K562 (cell line): ENCODE measurements around the gene FASN. TPM values are rescaled to one million over a fixed set of nuclear protein-coding genes. Genes with fewer than 3 reads are reported as not detected.

Experiments used
- ATAC-seq: fragments of 200-7000 bp; cut with Tn5 transposase; 3 replicates; pipeline ENCODE4 v1.9.1; 2020; ENCODE audit warnings: moderate library complexity
- Bru-seq: library from RNA; stranded (reverse); fragments of 400-500 nt; gene quantifications from one replicate; lab custom pipeline; 2021; lab: Mats Ljungman, UMichigan
- BruChase-seq, 2 experiments: library from RNA; stranded (reverse); fragments of 400-500 nt; gene quantifications; one replicate each; lab custom pipeline; 2021; lab: Mats Ljungman, UMichigan
- BruUV-seq: library from RNA; stranded (reverse); fragments of 400-500 nt; replicated peaks from 2 replicates; lab custom pipeline; 2021; lab: Mats Ljungman, UMichigan
- CTCF ChIA-PET: fragments of 300-600 bp; formaldehyde crosslinking; extraction: SDS; loops from one replicate; lab custom pipeline; 2021; ENCODE audit warnings: low intra/inter-chr PET ratio; lab: Yijun Ruan, JAX
- POLR2A ChIA-PET: fragments of 300-600, 350-650 bp; sonication (Branson Sonifier 250); formaldehyde crosslinking; extraction: SDS; loops from one replicate; lab custom pipeline; 2021; ENCODE audit warnings: antibody characterized with exemption, inconsistent platforms; lab: Yijun Ruan, JAX
- DNase-seq, 4 experiments: peaks; one replicate each; pipeline versions ENCODE4 v3.0.0 to v3.0.0-alpha.2; 2011 to 2018; ENCODE audit warnings: low spot score in 3 of 4, mixed read lengths in 3 of 4; ENCODE audit errors: extremely low read depth in 1 of 4
- FAIRE-seq: peaks from 2 replicates; lab custom pipeline; 2011; peaks lifted over from hg19 to GRCh38; lab: Jason Lieb, UNC
- H2AFZ ChIP-seq: 2 replicates; pipeline ENCODE4 v1.6.0; 2011; ENCODE audit warnings: low read depth, low read length, control low read depth, inconsistent platforms
- H3K27ac ChIP-seq: fragments of 200-600 bp; 3 replicates; pipeline ENCODE4 v1.8.0; 2011; ENCODE audit warnings: low read depth, mild to moderate bottlenecking, control low read depth, inconsistent platforms, low read length, moderate library complexity, mixed read lengths; ENCODE audit errors: extremely low read depth
- H3K27me3 ChIP-seq, 2 experiments: fragments of 300-600 bp in 1 of 2; 2 replicates in 1 of 2; 3 replicates in 1 of 2; pipeline versions ENCODE4 v1.6.0 to v1.8.0; 2011; ENCODE audit warnings: inconsistent platforms in 2 of 2, low read length in 2 of 2, mild to moderate bottlenecking in 1 of 2, mixed read lengths in 1 of 2, moderate library complexity in 1 of 2; ENCODE audit not compliant: control insufficient read depth in 2 of 2, insufficient read depth in 2 of 2
- H3K36me3 ChIP-seq: fragments of 300-600 bp; 3 replicates; pipeline ENCODE4 v1.8.0; 2011; ENCODE audit warnings: mild to moderate bottlenecking, low read length, inconsistent platforms; ENCODE audit not compliant: control insufficient read depth, insufficient read depth
- H3K4me1 ChIP-seq, 2 experiments: fragments of 200-600 bp in 1 of 2; replicated peaks in 1 of 2; 2 replicates in 1 of 2; 3 replicates in 1 of 2; pipeline versions ENCODE4 v1.5.1 to v1.8.0; 2011; ENCODE audit warnings: inconsistent platforms in 2 of 2, low read length in 2 of 2, mild to moderate bottlenecking in 1 of 2, mixed read lengths in 1 of 2, moderate library complexity in 1 of 2; ENCODE audit not compliant: control insufficient read depth in 2 of 2, insufficient read depth in 2 of 2
- H3K4me2 ChIP-seq: 2 replicates; pipeline ENCODE4 v1.6.1; 2011; ENCODE audit warnings: low read length, control low read depth, inconsistent platforms, mixed read lengths; ENCODE audit not compliant: insufficient read depth
- H3K4me3 ChIP-seq: fragments of 200-600 bp; sonication (generic), shearing (Covaris generic); 2 replicates; pipeline ENCODE4 v1.5.1; 2016; ENCODE audit warnings: control low read depth, inconsistent platforms
- H3K79me2 ChIP-seq: fragments of 200-600 bp; 3 replicates; pipeline ENCODE4 v1.8.0; 2011; ENCODE audit warnings: low read length, inconsistent platforms; ENCODE audit not compliant: control insufficient read depth, insufficient read depth
- H3K9ac ChIP-seq, 2 experiments: 2 replicates each; pipeline versions ENCODE4 v1.6.0 to v1.6.1; 2011; ENCODE audit warnings: low read depth in 2 of 2, low read length in 2 of 2, control low read depth in 1 of 2, inconsistent platforms in 1 of 2, mild to moderate bottlenecking in 1 of 2, mixed read lengths in 1 of 2; ENCODE audit not compliant: insufficient read depth in 1 of 2
- H3K9me1 ChIP-seq: one replicate; pipeline ENCODE4 v1.6.0; 2011; ENCODE audit warnings: inconsistent platforms, mild to moderate bottlenecking, low read length, moderate library complexity; ENCODE audit not compliant: control insufficient read depth, insufficient read depth
- H3K9me3 ChIP-seq: replicated peaks from 2 replicates; pipeline ENCODE4 v1.5.1; 2011; ENCODE audit warnings: low read depth, low read length, inconsistent platforms; ENCODE audit not compliant: control insufficient read depth, insufficient read depth
- H4K20me1 ChIP-seq: replicated peaks from 2 replicates; pipeline ENCODE4 v1.6.1; 2011; ENCODE audit warnings: low read length, inconsistent platforms, mixed read lengths; ENCODE audit not compliant: control insufficient read depth, insufficient read depth
- ATF1 ChIP-seq, 2 experiments: fragments of 450-650 bp in 1 of 2; IDR thresholded peaks; 2 replicates each; pipeline ENCODE4 v1.6.1; 2016; ENCODE audit warnings: missing compliant biosample characterization in 1 of 2, missing genetic modification characterization in 1 of 2
- CHCHD3 ChIP-seq: fragments of 250-450 bp; sonication (Bioruptor Pico); IDR thresholded peaks from 2 replicates; pipeline ENCODE4 v2.1.2; 2022; ENCODE audit warnings: mild to moderate bottlenecking
- CTBP1 ChIP-seq: fragments of 450-650 bp; IDR thresholded peaks from 2 replicates; pipeline ENCODE4 v1.6.1; 2016; ENCODE audit warnings: borderline replicate concordance
- HSF4 ChIP-seq: fragments of 250-450 bp; sonication (Bioruptor Pico); IDR thresholded peaks from 2 replicates; pipeline ENCODE4 v2.1.2; 2022; ENCODE audit warnings: mild to moderate bottlenecking, moderate library complexity, borderline replicate concordance
- SAFB ChIP-seq: fragments of 200-400 bp; formaldehyde crosslinking; IDR thresholded peaks from 2 replicates; pipeline ENCODE4 v1.6.1; 2017; ENCODE audit warnings: low read depth, low read length, borderline replicate concordance
- SMAD1 ChIP-seq: fragments of 150-350 bp; IDR thresholded peaks from 2 replicates; pipeline ENCODE4 v1.6.1; 2014; ENCODE audit warnings: low read length, low read depth; ENCODE audit not compliant: partially characterized antibody
- SP1 ChIP-seq: sonication (generic); formaldehyde crosslinking; IDR thresholded peaks from 2 replicates; pipeline ENCODE4 v1.8.1; 2022; ENCODE audit warnings: mild to moderate bottlenecking, missing genetic modification reagents
- ZNF174 ChIP-seq: fragments of 250-450 bp; sonication (Bioruptor Pico); IDR thresholded peaks from 2 replicates; pipeline ENCODE4 v1.4.0; 2020; ENCODE audit warnings: mild to moderate bottlenecking
- WGBS: fragments of 100-300 bp; shearing (Covaris generic); methylation state at CpG from one replicate; pipeline ENCODE4 v1.1.6; 2016; ENCODE audit warnings: low coverage, mixed read lengths; ENCODE audit not compliant: insufficient coverage; ENCODE audit errors: missing lambda C conversion rate; 5-methylcytosine and 5-hydroxymethylcytosine counted together
- in situ Hi-C: fragments of 300-500 bp; cut with MboI; formaldehyde crosslinking; loops from 4 replicates; pipeline ENCODE4 v1.15.0; 2018; ENCODE audit warnings: inconsistent platforms, mixed read lengths
- intact Hi-C: fragments of 100-400 bp; cut with micrococcal nuclease; formaldehyde crosslinking; loops from 2 replicates; pipeline ENCODE4 v1.14.2; 2022
- long read RNA-seq, 3 experiments: library from polyadenylated mRNA in 2 of 3; library from RNA in 1 of 3; unstranded in 2 of 3; stranded (forward) in 1 of 3; transcript quantifications; one replicate each; pipeline ENCODE4 v2.0.0, GENCODE V29; 2019 to 2022
- polyA minus RNA-seq, 3 experiments: library from RNA; depleted of rRNA, polyadenylated mRNA; stranded (reverse); fragments of >200 nt; gene quantifications; 2 replicates each; pipeline ENCODE4 v1.2.3, GENCODE V29; 2011
- polyA plus RNA-seq, 8 experiments: library from polyadenylated mRNA; depleted of rRNA in 4 of 8; stranded (reverse) in 5 of 8; unstranded in 3 of 8; fragments of >200 nt; fragmentation: Nextera tagmentation in 2 of 8; fragmentation: Illumina TruSeq in 1 of 8; extraction: Ambion mirVana in 2 of 8; extraction: Trizol in 1 of 8; gene quantifications; 2 replicates each; pipeline versions ENCODE4 v1.2.1 to v1.2.3, GENCODE V29; 2011 to 2014; ENCODE audit warnings: inconsistent platforms in 1 of 8, missing spikeins in 1 of 8
- total RNA-seq, 7 experiments: library from RNA; depleted of rRNA in 6 of 7; stranded (reverse); fragments of >200 nt in 6 of 7; fragmentation: Illumina TruSeq in 2 of 7; extraction: Trizol in 2 of 7; gene quantifications; 2 replicates each; pipeline versions ENCODE4 v1.2.1 to v1.2.3, GENCODE V29; 2011 to 2021; ENCODE audit warnings: low replicate concordance in 1 of 7
- TF ChIP-seq, protein P1 (sequence below): fragments of 250-450 bp; sonication (Bioruptor Pico); IDR thresholded peaks from 2 replicates; pipeline ENCODE4 v1.8.0; 2021; ENCODE audit warnings: mild to moderate bottlenecking, moderate library complexity
- TF ChIP-seq, protein P2 (sequence below): fragments of 450-650 bp; formaldehyde crosslinking; IDR thresholded peaks from 2 replicates; pipeline ENCODE4 v1.4.0; 2020; ENCODE audit warnings: mild to moderate bottlenecking, moderate library complexity
- TF ChIP-seq, protein P3 (sequence below): fragments of 250-450 bp; sonication (Bioruptor Pico); IDR thresholded peaks from 2 replicates; pipeline ENCODE4 v1.8.0; 2021; ENCODE audit warnings: borderline replicate concordance, mild to moderate bottlenecking, moderate library complexity; ENCODE audit not compliant: poor library complexity, severe bottlenecking

The FASN gene
- 343 and 1,124 TPM in 2 replicates for total RNA-seq (2011; cell fraction: chromatin; rRNA removed; ENCODE audit: low replicate concordance)
- 877 TPM in 2 replicates for total RNA-seq (2011; cell fraction: nucleolus; rRNA removed)
- total RNA-seq (2011; cell fraction: nucleoplasm; rRNA removed) = 433 and 475 TPM in 2 replicates
- total RNA-seq (2014; rRNA removed) (214 and 239 TPM in 2 replicates), total RNA-seq (2014; rRNA removed; fragmentation: Illumina TruSeq; extraction: Trizol) (11.2 and 13.9 TPM in 2 replicates), total RNA-seq (2015; rRNA removed; fragmentation: Illumina TruSeq; extraction: Trizol) (50.9 and 61.1 TPM in 2 replicates), total RNA-seq (2021) (605 and 663 TPM in 2 replicates), polyA plus RNA-seq (2011; rRNA removed) (49.8 and 133 TPM in 2 replicates), polyA plus RNA-seq (2014; fragmentation: Illumina TruSeq; extraction: Trizol) (49.9 and 181 TPM in 2 replicates), polyA plus RNA-seq (2014; fragmentation: Nextera tagmentation; extraction: Ambion mirVana) (under 1 TPM; 0.15 to 0.20 TPM), polyA plus RNA-seq (2014; rRNA removed) (157 and 181 TPM in 2 replicates), polyA minus RNA-seq (2011; rRNA and poly(A)+ RNA removed) (59.1 and 70.2 TPM in 2 replicates), Bru-seq, nascent RNA (percentile 89 among the genes with signal in this experiment), BruChase-seq, experiment 1, labeled RNA remaining after a 2-hour chase (percentile 79 among the genes with signal in this experiment), BruChase-seq, experiment 2, labeled RNA remaining after a 6-hour chase (percentile 93 among the genes with signal in this experiment)
- polyA plus RNA-seq (2011; cell fraction: cytosol; rRNA removed) = 159 and 260 TPM in 2 replicates
- 627 and 766 TPM in 2 replicates for polyA plus RNA-seq (2011; cell fraction: nucleus; rRNA removed)
- 153 and 283 TPM in 2 replicates for polyA plus RNA-seq (2012)
- 455 and 1,011 TPM in 2 replicates for polyA minus RNA-seq (2011; cell fraction: cytosol; rRNA and poly(A)+ RNA removed)
- 200 and 251 TPM in 2 replicates for polyA minus RNA-seq (2011; cell fraction: nucleus; rRNA and poly(A)+ RNA removed)
- long read RNA-seq, experiment 1, full-length matches to known transcripts = 17 of 404 reads
- long read RNA-seq, experiment 1, partial matches to known transcripts = 132 of 404 reads
- long read RNA-seq, experiment 1, other reads (novel, unspliced or antisense) = 255 of 404 reads
- long read RNA-seq, experiment 2, full-length matches to known transcripts = 83 of 551 reads
- long read RNA-seq, experiment 2, partial matches to known transcripts = 358 of 551 reads
- long read RNA-seq, experiment 2, other reads (novel, unspliced or antisense) = 110 of 551 reads
- long read RNA-seq, experiment 3, transcript FASN-205 (2 exons, 857 nt) = major isoform, 5 of 25 reads
- long read RNA-seq, experiment 3, partial matches to known transcripts = 14 of 25 reads
- long read RNA-seq, experiment 3, other reads (novel, unspliced or antisense) = 5 of 25 reads

DNA sequence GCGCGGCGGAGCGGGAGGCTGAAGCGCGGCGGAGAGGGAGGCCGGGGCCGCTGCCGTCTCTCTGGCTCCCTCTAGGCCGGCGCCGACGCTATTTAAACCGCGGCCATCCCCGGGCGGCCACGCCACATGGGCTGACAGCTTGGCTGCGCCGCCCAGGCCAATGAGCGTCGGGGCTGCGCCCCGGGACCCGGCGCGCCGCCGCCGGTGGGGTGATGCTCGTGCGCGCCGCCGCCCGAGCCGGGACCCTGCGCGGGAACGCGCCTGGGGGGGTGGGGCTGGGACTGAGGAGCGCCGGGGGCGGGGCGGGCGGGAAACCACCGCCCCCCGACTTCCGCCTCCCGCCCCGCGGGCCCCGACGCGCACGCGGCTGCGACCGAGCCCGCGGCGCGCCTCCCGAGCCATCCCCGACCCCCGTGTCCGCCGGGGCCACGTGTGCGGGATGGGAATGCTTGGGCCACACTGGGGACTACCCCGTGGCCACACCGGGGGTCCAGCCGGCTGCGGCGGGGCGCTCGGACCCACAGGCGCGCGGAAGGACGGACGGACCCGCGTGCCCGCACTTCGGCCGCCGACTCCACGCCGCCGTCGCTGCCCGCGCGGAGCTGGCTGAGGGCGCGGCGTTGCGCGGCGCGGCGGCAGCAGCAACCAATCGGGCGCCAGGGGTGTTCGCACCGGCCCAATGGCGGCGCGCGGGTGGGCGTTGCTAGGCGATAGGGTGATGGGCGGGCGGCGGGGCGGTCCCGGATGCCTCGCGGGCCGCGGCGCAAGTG, at the start of gene FASN:
Gene FASN, minus strand, starts transcription at position 68 of the 770 bp plus-strand sequence. CDS start 1,791 bp downstream, outside the sequence.
- in situ Hi-C loops (no loop called here), intact Hi-C loops (loop anchor here (5.0 kb wide), 1 partner anchor 66 kb away; the partner anchor contains the start of gene RAC3)
- peak; percentile 85 for ATAC-seq
- peaks cover 37 to 92% of the 10 kb centered on the region in 2 experiments for H3K4me1 ChIP-seq
- no peaks in the 10 kb centered on the region for H3K9me3 ChIP-seq
- POLR2A ChIA-PET = interaction anchor here (0.5 to 2.0 kb wide), 30 partner anchors 9 to 1932 kb away, joined by 3 to 16 read pairs (median 3); partner anchors contain the start of genes CENPX, DCXR and DUS1L
- CTCF ChIA-PET = interaction anchor here (0.6 kb wide), 2 partner anchors 68 to 183 kb away, joined by 3 read pairs; no protein-coding TSS in a partner anchor
- H3K9me1 ChIP-seq = no peaks in the 10 kb centered on the region
- peak within 1 kb of the TSS; percentile 95 for H3K27ac ChIP-seq
- no peaks in the 10 kb centered on the region for H3K27me3 ChIP-seq
- peak within 1 kb of the TSS; percentile 93 for H2AFZ ChIP-seq
- DNase-seq = peak; percentile 96 to 99 (median 98)
- peak; percentile 72 for FAIRE-seq
- peaks cover 41% of the 10 kb centered on the region for H3K36me3 ChIP-seq
- peaks cover 60% of the 10 kb centered on the region for H3K79me2 ChIP-seq
- 0% methylated on average over 45 of the region's 124 CpGs for WGBS
- H3K4me3 ChIP-seq = peak within 1 kb of the TSS; percentile 97
- H4K20me1 ChIP-seq = peaks cover 25% of the 10 kb centered on the region
- peak within 1 kb of the TSS; percentile 80 for H3K4me2 ChIP-seq
- peak within 1 kb of the TSS; percentile 96 to 100 for H3K9ac ChIP-seq
- no TSS peak for BruUV-seq
- TF ChIP-seq, protein P1, sequence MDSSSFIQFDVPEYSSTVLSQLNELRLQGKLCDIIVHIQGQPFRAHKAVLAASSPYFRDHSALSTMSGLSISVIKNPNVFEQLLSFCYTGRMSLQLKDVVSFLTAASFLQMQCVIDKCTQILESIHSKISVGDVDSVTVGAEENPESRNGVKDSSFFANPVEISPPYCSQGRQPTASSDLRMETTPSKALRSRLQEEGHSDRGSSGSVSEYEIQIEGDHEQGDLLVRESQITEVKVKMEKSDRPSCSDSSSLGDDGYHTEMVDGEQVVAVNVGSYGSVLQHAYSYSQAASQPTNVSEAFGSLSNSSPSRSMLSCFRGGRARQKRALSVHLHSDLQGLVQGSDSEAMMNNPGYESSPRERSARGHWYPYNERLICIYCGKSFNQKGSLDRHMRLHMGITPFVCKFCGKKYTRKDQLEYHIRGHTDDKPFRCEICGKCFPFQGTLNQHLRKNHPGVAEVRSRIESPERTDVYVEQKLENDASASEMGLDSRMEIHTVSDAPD (CRISPR knock-in tag) = no peak
- TF ChIP-seq ZNF174 (CRISPR knock-in tag) (no peak), SAFB (peak; percentile 68), ATF1 (CRISPR knock-in tag; IDR thresholded peaks at IDR 0.05) (0 out of 2 replicates have a peak, but pooled peaks have one; percentile 17), ATF1 (tag; IDR thresholded peaks at IDR 0.05) (no peak), SMAD1 (peak; percentile 60), CHCHD3 (peak; percentile 69; the same call in 1 of the 2 replicates), CTBP1 (peak; percentile 100), HSF4 (CRISPR knock-in tag) (no peak), SP1 (peak; percentile 49)
- TF ChIP-seq, protein P2, sequence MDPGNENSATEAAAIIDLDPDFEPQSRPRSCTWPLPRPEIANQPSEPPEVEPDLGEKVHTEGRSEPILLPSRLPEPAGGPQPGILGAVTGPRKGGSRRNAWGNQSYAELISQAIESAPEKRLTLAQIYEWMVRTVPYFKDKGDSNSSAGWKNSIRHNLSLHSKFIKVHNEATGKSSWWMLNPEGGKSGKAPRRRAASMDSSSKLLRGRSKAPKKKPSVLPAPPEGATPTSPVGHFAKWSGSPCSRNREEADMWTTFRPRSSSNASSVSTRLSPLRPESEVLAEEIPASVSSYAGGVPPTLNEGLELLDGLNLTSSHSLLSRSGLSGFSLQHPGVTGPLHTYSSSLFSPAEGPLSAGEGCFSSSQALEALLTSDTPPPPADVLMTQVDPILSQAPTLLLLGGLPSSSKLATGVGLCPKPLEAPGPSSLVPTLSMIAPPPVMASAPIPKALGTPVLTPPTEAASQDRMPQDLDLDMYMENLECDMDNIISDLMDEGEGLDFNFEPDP (CRISPR knock-in tag) = no peak
- TF ChIP-seq, protein P3, sequence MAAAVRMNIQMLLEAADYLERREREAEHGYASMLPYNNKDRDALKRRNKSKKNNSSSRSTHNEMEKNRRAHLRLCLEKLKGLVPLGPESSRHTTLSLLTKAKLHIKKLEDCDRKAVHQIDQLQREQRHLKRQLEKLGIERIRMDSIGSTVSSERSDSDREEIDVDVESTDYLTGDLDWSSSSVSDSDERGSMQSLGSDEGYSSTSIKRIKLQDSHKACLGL = peak; percentile 90
